Measurements from ENCODE around the gene MATR3.

DNA sequence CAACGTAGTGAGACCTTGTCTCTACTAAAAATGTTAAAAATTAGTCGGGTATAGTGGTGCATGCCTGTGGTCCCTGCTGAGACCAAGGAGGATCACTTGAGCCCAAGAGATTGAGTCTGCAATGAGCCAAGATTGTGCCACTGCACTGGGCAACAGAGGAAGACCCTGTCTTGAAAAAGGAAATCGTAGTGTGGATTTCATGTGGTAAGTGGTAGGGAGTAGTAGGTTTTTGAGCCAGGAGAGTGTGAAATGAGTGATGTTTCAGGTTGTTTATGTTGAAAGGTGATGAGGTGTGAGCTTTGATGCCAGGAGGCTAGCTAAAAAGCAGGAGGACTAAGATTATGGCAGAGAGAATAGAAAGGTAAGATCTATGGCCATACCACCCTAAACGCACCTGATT, 5.9 kb downstream of the MATR3 start:
- no peak; the same call in 1 of the 2 replicates for TF ChIP-seq POLR2A (IDR thresholded peaks at IDR 0.05; ENCODE audit: low read depth, low read length)
- no peak for TF ChIP-seq TAF1 (IDR thresholded peaks at IDR 0.05; ENCODE audit: borderline replicate concordance, low read depth, low read length)

Data from GM12892 (cell line).